Stimulated activated CD4-positive, alpha-beta T cell treated with anti-CD3 and anti-CD28 coated beads, Interleukin-4, amount 100 ng/mL, for 24 hours (primary cell): ENCODE measurements around the gene CNKSR3.

Experiments
- DNase-seq: peaks from one replicate; pipeline ENCODE4 v3.0.0-alpha.2; 2020

The CNKSR3 gene

DNA sequence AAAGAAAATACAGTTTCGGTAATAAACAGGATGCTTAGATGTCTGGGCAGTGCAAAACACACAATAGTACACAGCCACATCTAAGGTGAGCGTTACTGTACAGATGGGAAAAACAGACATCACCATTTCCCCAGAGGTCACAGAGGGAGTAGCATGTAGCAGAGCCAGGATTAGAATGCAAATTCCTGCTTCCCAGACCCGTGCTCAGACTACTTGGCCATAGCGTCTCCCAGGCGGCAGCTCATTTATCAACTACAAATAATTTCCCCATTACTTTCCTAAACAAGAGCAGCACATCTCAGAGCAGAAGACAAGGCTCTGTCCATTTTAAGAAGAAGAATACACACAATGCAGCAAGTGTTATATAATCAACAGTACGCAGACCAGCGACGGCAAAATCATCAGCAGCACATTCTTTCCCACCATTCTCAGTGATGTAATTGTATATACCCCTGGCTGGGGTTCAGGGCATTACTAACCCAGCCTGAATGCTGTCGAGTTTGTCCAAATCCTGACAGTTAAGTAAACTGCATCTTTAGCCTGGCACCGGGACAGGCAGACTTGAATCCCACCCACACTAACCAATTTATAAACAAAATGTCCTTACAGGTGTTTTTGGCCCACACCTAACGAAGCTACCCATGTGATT, 61.9 kb downstream of the CNKSR3 start:
- DNase-seq: no peak

DNA sequence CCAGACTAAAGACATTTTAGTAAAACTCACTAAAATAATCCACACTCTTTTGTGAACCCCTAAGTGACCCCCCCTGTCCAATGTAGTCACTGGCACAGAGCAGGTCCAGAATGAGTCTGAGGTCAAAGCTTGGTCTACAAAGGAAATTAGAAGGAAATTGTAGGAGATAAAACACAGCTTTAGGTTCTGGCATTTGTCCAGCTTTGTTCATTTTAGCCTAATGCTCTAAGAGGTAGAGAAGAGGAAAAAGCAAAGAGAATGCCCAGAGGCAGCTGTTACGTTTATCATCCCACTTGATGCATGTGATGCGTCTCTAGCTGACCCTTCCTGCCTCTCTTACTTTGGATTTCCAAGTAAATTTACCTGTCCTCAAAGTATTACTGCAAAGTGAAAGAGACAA, 62.5 kb downstream of the CNKSR3 start:
- no peak for DNase-seq

DNA sequence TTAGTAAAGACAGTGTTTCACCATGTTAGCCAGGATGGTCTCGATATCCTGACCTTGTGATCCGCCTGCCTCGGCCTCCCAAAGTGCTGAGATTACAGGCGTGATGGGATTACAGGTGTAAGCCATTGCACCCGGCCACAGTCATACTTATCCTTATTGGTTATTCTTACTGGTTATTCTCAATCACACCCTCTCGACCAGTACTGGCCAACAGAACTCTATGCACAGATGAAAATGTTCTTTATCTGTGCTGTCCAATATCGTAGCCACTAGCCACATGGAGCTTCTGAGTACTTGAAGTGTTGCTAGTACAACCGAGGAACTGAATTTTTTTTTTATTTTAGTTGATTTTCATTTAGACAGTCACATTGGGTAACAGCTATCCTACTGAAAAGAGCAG, 63.5 kb downstream of the CNKSR3 start:
- no peak for DNase-seq

DNA sequence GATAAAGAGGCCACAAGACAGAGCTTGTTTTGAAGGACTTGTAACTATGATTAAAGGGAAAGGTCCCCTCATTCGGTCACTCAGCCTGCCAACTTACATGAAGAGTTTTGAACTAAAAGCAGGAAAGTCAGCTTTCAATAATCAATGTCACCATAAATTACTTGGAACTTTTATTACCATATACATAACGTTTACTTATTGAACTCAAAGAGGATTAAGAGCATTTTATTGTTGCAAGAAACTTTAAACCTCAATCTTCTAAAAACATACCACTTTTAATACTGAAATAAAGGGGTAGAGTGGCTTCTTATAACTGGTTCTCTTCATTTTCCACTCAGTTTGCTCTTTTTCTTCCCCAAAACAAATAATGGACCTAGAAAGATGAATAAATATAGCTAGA, 65.1 kb downstream of the CNKSR3 start:
- DNase-seq: no peak

DNA sequence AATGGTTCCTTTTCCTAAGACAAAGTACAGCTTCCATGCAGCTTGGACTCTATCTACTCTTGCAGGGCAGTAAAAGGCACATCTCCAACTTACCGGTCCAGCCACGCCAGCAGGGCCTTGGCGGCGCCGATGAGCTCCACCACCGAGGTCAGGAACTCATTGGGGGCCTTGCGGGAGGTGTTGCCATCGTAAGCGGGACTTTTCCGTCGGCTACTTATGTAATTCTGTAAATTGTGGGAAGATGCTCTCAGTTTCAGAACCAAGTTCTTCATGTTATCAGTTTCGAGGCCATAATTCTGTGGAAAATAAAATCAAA, 68.5 kb downstream of the CNKSR3 start:
- DNase-seq: no peak

DNA sequence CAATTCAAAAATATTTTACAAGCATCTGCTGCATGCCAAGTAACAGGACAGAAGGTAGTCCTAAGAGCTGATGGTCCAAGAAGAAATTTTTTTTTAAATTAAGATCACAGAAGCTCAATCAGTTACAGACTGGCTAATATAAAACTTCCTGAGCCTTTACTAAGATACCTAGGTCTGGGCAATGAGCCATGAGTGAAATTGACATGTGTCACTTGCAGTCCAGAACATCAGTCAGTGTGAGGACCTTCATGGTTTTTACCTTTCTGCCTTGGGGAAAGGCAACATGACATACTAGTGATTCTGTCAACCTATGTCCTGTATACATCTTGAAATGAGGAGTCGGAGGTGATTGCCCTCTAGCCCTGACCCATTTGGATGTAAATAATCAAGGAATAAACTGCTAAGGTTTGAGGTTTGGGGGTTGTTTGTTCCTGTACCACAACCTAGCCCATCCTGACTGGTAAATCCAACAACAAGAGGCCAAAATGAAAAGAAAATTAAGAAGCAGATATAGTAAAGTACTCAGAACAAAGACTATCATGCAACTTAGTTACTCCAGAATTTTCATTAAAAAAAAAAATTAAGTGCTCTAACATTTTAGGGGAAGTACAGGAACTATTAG, 70.0 kb downstream of the CNKSR3 start:
- no peak for DNase-seq

DNA sequence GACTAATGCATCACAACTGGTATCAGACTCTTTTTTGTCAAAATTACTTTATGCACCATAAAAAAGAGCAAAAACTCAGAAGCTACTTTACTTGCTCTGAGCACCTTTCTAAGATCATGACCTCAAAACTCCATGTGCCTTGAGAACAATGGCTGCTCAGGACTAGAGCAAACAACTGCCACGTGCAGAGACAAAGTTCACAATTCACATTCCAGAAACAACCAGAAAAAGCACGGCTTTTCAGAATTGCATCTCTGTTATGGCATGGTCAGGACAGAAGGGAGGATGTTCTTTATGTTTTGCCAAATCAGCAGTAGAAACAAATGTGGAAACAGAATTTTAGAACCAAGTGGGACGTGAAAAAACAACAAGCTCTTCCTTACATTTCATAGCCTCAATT, 70.5 kb downstream of the CNKSR3 start:
- DNase-seq: no peak

DNA sequence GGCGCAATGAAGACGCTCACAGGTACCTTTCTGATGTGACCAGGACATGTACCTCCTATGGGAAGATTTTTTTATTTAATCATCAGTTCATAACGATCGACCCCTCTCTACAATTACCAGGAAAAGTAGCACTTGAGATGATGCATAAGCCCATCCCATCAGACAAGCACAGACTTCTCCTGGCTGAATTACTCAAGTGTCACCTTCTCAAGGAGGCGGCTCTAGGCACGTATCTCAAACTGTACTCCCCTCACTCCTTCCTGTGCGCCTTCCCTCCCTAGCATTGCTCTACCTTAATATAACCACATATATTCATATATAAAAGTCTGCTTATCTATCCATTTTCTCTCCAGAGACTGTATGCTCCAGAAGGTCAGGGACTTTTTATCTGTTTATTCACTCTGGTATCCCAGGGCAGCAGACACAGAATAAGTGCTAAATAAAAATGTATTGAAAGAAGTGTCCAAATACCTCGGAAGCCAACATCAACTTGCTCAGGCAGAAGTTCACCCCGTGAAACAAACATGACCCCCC, 71.5 kb downstream of the CNKSR3 start:
- DNase-seq: no peak

DNA sequence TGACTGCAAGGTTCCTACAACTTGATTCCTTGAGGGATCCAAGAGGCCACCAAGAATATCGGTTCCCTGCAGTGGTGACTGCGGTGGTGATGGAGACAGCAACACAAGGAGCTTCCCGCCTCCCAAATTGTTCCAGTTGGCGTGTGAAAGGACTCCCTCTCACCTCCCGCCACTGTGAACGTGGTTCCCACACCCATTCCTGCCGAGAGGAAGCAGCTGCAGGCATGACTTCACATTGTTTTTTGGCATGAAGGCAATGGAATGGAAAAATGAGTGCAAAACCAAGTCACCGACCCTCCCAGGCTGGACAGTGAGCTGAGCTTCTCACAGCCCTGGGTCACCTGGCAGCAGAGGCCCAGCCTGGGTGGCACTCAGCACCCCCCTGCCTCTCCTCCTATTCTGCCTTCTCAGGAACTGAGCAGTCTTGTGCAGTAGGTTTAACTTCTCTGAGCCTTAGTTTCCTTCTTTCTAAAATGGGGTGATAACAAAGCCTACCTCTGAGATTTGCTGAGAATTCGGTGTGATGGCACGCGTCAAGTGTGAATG, 75.0 kb downstream of the CNKSR3 start:
- DNase-seq: no peak

DNA sequence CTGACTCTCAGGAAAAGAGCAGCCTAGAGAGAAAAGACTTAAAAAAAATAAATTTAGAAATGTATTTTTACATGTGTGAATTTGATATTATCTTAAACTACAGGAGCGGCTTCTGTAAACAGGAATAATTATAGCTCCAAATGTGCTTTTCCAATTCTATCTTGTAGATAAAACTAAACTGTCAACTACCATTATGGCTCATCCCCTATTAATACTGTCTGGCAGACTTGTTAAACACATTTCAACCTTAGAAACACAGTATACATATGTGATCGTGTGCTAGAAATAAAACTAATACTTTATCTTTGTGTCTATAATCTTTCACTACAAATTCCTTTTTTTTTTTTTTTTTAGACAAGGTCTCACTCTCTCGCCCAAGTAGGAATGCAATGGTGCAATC, 75.8 kb downstream of the CNKSR3 start:
- DNase-seq: no peak

DNA sequence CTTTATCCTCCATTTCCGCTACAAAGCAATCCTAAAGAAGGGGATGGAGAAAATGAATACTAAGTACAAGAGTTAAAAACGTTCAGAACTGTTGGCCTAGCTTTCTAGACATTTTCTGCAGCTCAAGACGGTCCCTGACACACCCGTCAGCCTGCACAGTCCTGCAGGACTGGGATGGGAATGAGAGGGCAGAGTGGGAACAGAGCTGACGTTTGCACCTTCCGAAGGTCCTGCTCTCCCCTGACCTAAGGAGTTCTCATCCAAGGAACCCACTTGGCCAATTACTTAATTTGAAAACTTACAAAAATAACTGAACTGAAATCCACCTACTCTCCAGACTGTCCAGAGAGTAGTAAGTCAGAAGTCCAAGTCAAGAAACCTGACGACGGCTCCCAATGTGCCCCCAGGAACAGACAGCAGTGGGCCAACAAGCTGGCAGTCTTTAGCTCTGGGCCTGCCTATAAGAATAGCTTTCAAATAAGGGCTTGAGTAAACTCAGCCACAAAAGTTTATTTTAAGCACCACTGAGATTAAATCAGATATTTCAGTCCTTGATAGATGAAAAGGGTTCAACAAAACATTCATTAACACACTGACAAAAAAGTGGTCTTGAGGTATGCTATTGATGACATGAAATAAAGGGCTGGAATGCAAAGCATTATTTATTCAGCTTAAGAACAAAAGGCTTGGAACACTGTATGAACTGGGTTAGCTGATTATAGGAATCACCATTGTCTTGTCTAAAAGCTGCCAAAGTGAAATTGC, 76.8 kb downstream of the CNKSR3 start:
- no peak for DNase-seq

DNA sequence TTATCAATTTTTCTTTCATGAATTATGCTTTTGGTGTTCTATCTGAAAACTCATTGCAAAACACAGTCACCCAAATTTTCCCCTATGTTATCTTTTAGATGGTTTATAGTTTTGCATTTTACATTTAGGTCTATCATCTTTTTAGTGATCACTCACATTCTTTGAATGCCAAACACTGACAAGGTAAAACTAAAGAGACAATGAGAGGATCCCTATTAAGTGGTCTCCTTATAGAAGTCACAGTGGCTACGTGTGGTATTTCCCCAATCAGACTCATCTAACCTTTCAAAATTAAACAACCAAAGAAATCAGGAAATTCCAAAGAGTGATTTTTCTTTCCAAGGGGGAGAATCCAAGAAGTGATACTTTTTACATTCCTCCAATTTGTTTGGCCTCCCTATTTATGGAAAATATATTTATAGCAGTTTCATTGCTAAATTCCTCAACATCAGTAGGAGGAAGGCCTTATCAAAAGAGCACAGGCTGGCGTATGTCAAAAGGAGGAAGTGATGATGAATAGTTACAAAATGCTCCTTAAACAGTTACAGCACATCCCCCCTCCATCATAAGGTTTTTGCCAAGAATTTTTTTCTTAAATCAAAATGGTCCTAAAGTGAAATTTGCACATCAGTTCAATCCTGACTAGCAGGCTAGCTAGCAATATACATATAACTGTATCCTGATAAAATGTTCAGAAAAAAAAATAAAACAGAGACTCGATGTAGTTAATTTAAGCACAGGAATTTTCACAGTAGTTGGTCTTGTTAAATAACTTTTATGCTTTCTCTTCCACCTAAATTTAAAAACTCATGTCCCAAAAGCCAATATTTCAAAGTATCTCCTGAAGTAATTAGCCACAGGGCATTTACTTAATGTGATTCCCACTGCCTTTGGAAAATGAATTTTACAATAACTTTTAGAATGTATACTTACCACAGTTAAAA, 77.7 kb downstream of the CNKSR3 start:
- no peak for DNase-seq

DNA sequence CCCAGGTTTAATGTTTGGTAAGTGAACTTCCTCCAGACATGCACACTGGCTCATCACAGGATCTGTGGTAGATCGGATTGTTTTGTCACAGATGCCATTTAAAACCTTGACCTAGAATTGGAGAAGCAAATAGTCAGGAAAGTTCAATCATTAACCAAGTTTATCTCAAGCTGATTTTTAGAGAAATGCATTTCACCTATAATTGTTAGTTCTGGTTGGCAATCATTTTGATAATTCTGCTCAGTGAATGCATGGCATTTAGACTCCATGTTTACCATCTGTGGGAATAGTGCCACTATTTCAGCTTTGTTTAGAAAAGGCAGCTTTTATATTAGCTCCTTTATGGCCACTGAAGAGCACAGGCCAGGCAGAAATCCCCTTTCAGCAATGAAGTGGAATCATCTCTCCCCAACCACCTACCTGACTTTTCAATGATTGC, 80.0 kb downstream of the CNKSR3 start:
- no peak for DNase-seq

DNA sequence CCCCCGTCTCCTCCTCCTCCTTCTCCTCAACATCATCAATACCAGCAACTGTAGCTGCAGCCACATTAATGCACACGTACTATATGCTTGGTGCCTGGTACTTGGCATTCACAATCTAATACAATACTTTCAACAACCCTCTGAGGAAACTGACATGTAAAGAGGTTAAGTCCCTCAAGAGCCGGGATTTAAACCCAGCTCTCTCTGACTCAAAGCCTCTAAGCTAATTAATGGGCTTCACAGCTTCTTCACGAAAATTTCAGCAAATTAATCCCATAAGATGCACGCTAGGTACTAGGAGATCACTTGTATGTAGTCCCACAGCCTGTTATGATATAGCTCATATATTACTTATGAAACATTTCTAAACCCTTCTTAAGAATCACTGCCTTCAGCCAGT, 80.8 kb downstream of the CNKSR3 start:
- no peak for DNase-seq

DNA sequence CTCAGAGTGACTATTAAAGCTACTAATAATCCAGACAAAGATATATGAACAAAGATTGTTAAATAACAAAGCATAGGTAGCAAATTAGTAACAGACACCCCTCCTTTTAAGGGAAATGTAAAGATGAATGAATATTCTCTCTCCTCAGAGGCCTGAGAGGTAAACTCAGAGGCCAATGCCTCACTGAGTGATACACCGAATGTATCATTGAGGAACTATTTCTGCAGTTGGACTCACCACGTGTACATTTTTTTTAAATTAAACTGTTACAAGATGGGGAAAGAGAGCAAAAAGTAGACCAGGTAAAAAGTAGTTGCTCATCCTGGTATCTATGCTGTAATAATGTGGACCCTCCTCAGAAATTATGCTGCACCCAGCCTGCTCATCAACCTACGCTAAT, 81.6 kb downstream of the CNKSR3 start:
- no peak for DNase-seq

DNA sequence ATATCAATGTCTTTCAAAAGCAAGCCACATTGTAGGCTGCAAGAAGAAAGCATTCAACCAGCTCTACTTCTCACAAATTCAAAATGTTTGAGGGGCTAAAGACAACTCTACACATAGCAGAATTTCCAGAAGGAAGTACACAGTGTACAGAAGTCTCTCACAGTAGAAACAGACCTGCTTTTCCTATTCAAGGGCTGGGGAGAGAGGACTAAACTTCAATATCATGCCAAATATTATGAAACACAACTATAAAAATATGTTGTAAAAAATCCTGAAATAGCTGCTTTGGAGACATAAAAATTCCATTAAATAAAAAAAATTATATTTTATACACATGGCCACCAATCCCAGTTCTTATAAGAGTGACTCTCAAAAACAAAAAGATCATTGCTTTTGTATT, 83.0 kb downstream of the CNKSR3 start:
- DNase-seq: no peak

DNA sequence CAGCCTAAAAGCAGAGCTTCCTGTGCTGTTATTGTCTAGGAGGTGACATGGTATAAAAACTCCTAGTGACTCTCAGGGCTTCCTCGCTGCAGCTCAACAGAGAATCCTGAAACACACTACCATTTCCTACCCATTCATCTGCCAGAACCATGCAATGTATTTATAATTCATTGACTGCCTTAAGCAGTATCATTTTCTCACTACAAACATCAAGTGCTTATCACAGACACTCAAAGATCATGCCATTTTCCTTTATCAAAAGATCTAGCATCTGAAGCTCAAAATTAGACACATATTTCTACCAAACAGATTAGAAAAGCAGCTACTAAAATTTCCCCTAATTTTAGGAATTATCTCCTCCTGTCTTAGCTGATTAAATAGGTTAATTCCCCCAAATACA, 83.5 kb downstream of the CNKSR3 start:
- no peak for DNase-seq

DNA sequence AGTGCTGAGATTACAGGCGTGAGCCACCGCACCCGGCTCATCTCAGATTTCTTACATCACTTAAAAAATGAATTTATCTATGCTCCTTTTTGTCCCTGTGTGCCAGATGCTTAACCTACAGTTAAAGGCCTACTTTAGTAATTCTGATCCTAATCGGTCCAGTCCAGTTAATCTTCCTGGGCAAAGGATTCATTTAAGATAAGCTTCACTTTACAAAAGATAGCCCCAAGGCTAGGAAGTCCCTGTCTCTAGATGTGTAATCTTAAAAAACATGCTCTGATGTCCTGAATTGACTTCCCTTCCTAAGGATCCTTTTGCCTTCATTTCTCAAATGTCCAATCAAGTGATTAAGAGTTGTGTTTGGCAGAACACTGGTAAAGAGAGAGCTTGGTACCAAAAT, 85.5 kb downstream of the CNKSR3 start:
- DNase-seq: no peak

DNA sequence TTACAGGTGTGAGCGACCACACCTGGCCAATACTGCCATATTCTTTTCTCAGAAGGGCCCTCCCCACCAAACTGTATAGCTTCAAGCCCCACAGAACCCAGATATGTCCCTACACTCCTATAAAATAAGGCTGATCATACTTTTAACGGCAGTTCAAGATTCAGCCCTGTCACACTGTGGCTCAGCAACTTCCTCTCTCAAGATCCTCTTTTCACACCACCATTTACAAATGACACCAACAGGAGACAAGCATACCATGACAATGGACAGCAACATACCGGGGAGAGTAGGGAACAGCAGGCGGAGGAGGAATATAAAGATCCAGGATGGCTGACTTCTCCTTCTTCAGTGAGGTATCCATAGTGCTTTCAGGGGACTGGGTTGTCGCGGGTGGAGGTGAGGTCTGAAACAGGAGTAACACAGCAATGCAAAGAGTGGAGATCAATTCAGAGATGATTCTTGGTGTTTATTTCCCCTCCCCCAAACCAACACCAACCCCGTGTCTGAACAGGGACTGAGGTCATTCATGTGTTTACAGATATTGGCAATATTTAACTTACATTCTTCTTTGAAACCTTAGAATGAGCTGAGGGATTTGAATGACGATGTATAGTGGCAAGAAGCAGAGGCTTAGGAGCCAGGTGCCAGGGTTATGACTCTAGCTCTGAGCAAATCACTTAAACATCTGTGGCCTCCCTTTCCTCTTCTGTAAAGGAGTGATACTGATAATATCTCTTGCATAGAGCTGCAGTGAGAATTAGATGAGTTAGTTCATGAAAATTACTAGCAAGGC, 96.3 kb downstream of the CNKSR3 start:
- DNase-seq: no peak

DNA sequence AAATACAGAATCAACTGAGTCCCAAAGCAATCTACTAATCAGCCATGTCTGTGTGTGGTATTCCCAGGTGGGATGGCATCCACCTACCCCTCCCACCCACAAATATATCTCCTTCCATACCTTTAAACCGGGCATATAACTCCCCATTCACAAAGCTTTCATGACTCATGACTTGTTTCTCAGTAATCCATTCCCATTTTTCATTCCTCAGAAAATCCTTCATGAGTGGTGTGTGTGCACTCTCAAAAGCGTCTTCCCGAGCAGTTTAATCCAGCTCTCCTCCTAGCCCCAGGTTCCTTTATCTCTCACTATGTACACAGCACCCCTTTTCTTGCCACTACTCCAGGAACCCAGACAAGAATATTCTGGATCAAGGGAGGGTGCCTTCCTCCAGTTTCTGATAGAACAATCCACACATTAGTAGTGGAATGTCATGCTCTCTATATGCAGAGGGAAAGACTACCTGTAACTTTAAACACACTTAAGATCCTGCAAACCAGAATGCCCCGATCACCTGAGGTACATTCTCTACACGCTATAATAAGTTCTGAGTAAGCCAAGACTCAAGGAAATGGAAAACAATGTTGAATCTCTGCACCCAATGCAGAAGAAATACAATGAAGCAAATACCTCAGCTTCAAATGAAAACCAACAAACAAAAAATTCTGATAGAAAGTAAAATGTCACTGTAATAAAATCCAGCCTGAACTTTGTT, 98.2 kb downstream of the CNKSR3 start:
- DNase-seq: no peak

DNA sequence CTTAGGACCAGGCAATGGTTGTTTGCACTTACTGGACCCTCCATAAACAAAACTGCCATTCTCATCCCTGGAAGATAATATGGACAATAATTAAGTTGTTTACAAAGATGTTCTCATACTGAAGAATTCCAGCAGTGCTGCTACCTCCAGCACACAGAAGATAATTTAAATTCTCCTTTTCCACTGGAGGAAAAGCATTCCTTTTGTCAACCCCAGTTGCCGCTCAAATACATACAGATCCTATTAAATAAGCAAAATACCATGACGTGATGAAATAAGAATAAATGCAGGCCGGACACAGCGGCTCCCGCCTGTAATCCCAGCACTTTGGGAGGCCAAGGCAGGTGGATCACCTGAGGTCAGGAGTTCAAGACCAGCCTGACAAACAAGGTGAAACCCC, 99.4 kb downstream of the CNKSR3 start:
- no peak for DNase-seq
